Measurements from ENCODE around the gene DMBT1. TPM values are rescaled to one million over a fixed set of nuclear protein-coding genes. Genes with fewer than 3 reads are reported as not detected.

DMBT1 gene
- polyA plus RNA-seq, 1 donor (not counting 4 experiments of a cell fraction or from before 2014, with no cell fraction given) = 0.04 TPM

DNA sequence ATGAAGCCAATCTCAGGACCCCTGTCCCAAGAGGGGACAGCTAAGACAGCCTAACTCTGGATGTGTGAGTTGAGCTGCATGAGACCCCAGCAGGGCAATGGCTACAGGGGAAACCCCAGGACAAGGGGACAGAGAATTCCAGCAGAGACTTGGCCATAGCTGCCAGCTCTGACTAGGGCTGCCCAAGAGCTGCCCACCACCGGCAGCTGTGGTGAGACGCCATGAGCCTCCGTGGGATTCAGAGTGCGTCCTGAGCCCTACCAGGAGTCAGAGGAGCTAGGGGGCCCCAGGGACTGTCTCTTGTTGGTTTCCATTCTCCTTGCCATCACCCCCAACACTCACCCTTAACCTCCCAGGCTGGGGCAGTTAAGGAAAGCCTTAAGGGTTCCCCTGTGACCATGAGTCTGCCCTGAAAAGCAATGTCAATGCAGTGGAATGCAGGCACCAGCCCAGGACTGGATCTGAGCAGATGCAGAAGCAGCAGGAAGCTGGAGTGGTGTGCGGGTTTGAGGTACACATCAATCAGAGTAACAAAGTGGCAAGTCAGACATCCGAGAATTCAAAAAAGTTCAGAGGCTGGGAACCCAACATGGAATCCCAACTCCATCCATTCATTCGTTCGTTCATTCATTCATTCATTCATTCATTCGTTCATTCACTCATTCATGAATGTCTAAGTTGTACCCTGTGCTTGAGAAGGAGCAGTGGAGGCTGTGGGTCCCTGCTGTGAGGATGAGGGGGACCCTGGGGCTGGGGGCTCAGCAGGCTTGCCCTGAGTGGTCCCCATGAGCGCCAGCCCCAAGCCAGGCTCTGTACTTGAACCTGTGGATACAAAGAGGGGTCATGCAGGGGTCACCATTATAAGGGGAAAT, 86.2 kb downstream of the DMBT1 start:
- no peaks in the 10 kb centered on the region for H3K9me3 ChIP-seq (ENCODE audit: control insufficient read depth, low read depth, low read length)
- peaks cover 5% of the 10 kb centered on the region for H3K27me3 ChIP-seq (ENCODE audit: control insufficient read depth, extremely low read depth, insufficient read depth, low read length)
- H3K36me3 ChIP-seq (ENCODE audit: control insufficient read depth in 2 of 2, extremely low read depth in 1 of 2, insufficient read depth in 2 of 2, low read length in 2 of 2) = no peaks in the 10 kb centered on the region
- H3K27ac ChIP-seq (ENCODE audit: control insufficient read depth, insufficient read depth, low read length) = no peak overlapping the region
- dilution Hi-C loops (cut with MboI; ENCODE audit: extremely low pct_ligation_motif_present, low sequenced_read_pairs) = no loop called here
- DNase-seq (ENCODE audit: low read depth, low spot score) = no peak
- no peaks in the 10 kb centered on the region for H3K9me1 ChIP-seq (ENCODE audit: control insufficient read depth, extremely low read depth, insufficient read depth, low read length)
- H2AFZ ChIP-seq (ENCODE audit: control insufficient read depth, low read length) = no peak overlapping the region
- TF ChIP-seq EZH2 (IDR thresholded peaks at IDR 0.05; ENCODE audit: low read length) = no peak
- TF ChIP-seq, protein P1, sequence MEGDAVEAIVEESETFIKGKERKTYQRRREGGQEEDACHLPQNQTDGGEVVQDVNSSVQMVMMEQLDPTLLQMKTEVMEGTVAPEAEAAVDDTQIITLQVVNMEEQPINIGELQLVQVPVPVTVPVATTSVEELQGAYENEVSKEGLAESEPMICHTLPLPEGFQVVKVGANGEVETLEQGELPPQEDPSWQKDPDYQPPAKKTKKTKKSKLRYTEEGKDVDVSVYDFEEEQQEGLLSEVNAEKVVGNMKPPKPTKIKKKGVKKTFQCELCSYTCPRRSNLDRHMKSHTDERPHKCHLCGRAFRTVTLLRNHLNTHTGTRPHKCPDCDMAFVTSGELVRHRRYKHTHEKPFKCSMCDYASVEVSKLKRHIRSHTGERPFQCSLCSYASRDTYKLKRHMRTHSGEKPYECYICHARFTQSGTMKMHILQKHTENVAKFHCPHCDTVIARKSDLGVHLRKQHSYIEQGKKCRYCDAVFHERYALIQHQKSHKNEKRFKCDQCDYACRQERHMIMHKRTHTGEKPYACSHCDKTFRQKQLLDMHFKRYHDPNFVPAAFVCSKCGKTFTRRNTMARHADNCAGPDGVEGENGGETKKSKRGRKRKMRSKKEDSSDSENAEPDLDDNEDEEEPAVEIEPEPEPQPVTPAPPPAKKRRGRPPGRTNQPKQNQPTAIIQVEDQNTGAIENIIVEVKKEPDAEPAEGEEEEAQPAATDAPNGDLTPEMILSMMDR (optimal IDR thresholded peaks at IDR 0.05 in 1 of 3, IDR thresholded peaks at IDR 0.05 in 1 of 3, conservative IDR thresholded peaks at IDR 0.05 in 1 of 3; ENCODE audit: extremely low read depth in 1 of 3, insufficient read depth in 2 of 3, low read length in 3 of 3) = no peak
- no peak overlapping the region for H3K9ac ChIP-seq (ENCODE audit: control insufficient read depth, extremely low read depth, insufficient read depth, low read length)
- H3K4me2 ChIP-seq (ENCODE audit: control insufficient read depth, extremely low read depth, insufficient read depth, low read depth, low read length) = no peak overlapping the region
- H4K20me1 ChIP-seq (ENCODE audit: control insufficient read depth, extremely low read depth, insufficient read depth, low read length) = no peaks in the 10 kb centered on the region
- H3K4me1 ChIP-seq (ENCODE audit: control insufficient read depth, extremely low read depth, insufficient read depth, low read length) = no peaks in the 10 kb centered on the region
- FAIRE-seq = no peak
- no peak overlapping the region for H3K4me3 ChIP-seq (ENCODE audit: control insufficient read depth in 2 of 3, extremely low read depth in 1 of 3, insufficient read depth in 2 of 3, low read depth in 1 of 3, low read length in 3 of 3)
- no peaks in the 10 kb centered on the region for H3K79me2 ChIP-seq (ENCODE audit: control insufficient read depth, insufficient read depth, low read length)

DNA sequence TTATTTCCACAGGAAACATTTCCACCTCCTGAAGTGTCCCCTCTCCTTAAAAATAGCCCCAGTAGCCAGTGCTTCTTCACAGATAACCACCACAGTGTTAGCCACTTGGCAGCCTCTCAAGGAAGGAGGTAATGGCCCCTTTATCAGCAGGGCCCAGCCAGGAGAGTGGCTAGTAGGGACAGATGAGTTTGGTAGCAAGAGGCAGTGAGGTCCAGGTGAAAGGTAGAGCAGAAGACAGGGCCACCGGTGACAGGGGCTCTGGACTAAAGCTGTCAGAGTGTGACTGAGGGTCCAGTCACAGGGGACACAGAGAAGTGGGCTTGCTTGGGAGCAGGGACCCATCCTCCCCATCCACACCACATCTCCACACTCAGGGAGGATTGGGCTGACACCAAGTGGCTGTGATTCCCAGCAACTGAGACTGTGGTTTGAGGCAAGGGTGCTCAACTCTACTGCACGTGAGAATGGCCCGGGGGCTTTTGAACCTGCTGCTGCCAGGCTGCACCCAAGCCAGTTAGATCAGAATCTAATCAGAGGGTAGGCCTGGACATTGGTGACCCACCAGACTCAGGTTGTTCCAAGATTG, 86.9 kb downstream of the DMBT1 start:
- dilution Hi-C loops (cut with MboI; ENCODE audit: extremely low pct_ligation_motif_present, low sequenced_read_pairs) = no loop called here

More for the DNA sequence above, 86.9 kb downstream of the DMBT1 start:
- no peaks in the 10 kb centered on the region for H3K36me3 ChIP-seq (ENCODE audit: control insufficient read depth in 2 of 2, extremely low read depth in 1 of 2, insufficient read depth in 2 of 2, low read length in 2 of 2)
- no peak for FAIRE-seq
- no peak for DNase-seq (ENCODE audit: low read depth, low spot score)
- no peaks in the 10 kb centered on the region for H3K9me3 ChIP-seq (ENCODE audit: control insufficient read depth, low read depth, low read length)
- TF ChIP-seq, protein P1 (optimal IDR thresholded peaks at IDR 0.05 in 1 of 3, IDR thresholded peaks at IDR 0.05 in 1 of 3, conservative IDR thresholded peaks at IDR 0.05 in 1 of 3; ENCODE audit: extremely low read depth in 1 of 3, insufficient read depth in 2 of 3, low read length in 3 of 3) = no peak
- no peak for TF ChIP-seq EZH2 (IDR thresholded peaks at IDR 0.05; ENCODE audit: low read length)
- no peak overlapping the region for H3K4me3 ChIP-seq (ENCODE audit: control insufficient read depth in 2 of 3, extremely low read depth in 1 of 3, insufficient read depth in 2 of 3, low read depth in 1 of 3, low read length in 3 of 3)
- H3K27me3 ChIP-seq (ENCODE audit: control insufficient read depth, extremely low read depth, insufficient read depth, low read length) = peaks cover 10% of the 10 kb centered on the region
- H3K27ac ChIP-seq (ENCODE audit: control insufficient read depth, insufficient read depth, low read length) = no peak overlapping the region
- no peaks in the 10 kb centered on the region for H3K79me2 ChIP-seq (ENCODE audit: control insufficient read depth, insufficient read depth, low read length)
- no peaks in the 10 kb centered on the region for H3K4me1 ChIP-seq (ENCODE audit: control insufficient read depth, extremely low read depth, insufficient read depth, low read length)
- no peaks in the 10 kb centered on the region for H3K9me1 ChIP-seq (ENCODE audit: control insufficient read depth, extremely low read depth, insufficient read depth, low read length)
- no peak overlapping the region for H3K4me2 ChIP-seq (ENCODE audit: control insufficient read depth, extremely low read depth, insufficient read depth, low read depth, low read length)
- H3K9ac ChIP-seq (ENCODE audit: control insufficient read depth, extremely low read depth, insufficient read depth, low read length) = no peak overlapping the region
- H2AFZ ChIP-seq (ENCODE audit: control insufficient read depth, low read length) = no peak overlapping the region
- H4K20me1 ChIP-seq (ENCODE audit: control insufficient read depth, extremely low read depth, insufficient read depth, low read length) = no peaks in the 10 kb centered on the region

Data from keratinocyte (primary cell).